Measurements from ENCODE around the gene HOXC6.

HOXC6 gene

DNA sequence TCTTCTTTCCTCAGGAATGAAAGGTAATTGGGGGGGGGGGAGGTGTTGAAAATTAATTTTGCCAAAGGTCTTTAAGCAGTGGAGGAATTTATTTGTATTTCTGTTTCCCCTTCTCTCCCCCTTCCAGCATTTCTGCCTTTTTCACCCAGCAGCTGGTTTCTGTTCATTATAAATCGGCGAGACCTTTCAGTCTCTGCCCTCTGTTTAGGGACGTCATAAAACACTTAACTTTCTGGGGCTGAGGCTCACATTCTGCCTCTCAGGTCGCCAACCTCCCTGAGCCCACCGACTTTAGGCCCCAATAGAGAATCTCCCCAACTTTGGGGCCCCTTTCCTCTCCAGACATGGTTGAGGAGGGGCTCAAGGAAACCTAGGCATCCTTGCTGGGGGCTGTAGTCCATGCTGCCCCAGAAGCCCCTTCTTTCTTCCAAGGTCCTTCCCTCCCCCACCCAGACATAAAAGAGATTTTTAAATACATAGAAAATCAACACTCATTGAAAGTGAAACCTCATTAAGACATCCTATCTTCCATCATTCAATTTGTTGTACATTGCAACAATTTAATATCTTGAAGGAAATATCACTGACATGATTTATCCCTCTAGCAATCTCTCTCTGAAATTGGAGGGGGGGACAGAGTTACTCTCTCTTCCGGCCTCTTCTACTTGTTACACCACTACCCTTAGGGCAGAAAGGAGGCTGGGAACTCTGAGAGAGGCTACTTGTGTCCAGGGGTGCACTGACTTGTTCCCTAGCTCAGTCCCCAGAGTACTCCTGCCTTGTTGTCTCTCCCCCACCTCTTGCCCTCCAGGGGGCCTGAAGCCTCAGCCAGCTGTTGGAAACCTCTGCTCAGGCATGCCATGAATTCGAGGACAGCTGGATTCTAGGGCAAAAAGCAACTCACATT lies 2.5 kb upstream of the HOXC6 start:
- DNase-seq (ENCODE audit: low read depth in 1 of 2, low spot score in 1 of 2) = no peak

DNA sequence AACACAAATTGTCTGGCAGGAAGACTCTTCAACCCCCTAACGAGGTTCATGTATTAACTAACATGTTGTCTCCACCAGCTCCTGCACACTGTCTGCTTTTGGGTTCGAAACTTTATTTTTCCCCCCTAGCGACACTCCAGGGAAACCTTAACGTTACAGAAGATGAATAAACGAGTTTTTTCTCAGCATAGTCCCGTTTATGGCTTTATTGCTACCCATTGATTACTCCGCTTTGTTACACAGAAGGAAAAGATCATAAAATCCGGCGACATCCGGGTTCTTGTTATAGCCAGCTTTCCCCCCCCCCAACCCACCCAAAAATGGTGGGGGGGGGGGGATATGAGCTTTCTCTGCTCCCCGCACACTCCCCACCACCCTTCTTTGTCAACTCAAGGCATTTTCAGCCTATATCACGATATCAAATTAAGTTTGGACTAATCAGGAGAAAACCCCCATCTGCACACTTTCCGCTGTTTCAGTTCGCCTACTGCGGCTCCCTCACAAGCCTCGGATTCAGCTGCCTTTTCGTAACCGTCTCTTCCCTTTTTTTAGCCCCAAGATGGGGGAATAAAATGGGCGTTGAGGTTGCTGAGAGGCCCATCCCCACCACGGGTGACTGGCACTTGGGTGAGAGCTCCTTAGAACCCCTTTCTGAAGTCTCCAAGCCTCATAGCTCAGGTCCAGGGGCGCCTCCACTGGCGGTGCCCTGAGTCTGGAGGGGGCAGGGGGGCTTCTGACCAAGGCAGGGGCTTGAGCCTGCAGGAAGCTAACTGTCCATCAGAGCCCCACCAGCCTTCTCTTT lies 1.4 kb upstream of the HOXC6 start:
- DNase-seq (ENCODE audit: low read depth in 1 of 2, low spot score in 1 of 2) = no peak

DNA sequence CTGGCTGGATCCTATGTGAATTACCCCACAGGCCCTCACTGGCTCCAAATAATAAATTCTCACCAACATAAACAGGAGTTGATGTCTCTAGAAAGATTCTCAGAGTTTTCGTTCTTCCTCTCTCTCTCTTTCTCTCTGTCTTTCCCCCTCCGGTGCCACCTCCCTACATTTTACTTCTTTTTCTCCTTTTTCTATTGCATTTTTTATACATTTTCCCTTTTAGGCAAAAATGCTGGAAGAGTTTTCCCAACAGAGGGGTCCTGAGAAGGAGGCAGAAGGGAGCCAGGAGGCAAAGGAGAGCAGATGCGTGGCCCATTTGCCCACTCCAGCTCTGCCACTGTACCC lies 826 bp upstream of the HOXC6 start:
- DNase-seq (ENCODE audit: low read depth in 1 of 2, low spot score in 1 of 2) = no peak

DNA sequence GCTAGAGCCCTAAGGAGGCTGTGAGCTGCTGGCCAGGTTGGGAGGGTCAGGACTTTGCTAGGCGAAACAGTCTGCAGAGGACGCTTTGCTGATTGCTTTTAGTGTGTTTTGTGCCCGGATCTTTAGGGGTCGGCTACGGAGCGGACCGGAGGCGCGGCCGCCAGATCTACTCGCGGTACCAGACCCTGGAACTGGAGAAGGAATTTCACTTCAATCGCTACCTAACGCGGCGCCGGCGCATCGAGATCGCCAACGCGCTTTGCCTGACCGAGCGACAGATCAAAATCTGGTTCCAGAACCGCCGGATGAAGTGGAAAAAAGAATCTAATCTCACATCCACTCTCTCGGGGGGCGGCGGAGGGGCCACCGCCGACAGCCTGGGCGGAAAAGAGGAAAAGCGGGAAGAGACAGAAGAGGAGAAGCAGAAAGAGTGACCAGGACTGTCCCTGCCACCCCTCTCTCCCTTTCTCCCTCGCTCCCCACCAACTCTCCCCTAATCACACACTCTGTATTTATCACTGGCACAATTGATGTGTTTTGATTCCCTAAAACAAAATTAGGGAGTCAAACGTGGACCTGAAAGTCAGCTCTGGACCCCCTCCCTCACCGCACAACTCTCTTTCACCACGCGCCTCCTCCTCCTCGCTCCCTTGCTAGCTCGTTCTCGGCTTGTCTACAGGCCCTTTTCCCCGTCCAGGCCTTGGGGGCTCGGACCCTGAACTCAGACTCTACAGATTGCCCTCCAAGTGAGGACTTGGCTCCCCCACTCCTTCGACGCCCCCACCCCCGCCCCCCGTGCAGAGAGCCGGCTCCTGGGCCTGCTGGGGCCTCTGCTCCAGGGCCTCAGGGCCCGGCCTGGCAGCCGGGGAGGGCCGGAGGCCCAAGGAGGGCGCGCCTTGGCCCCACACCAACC lies 1.5 kb downstream of the HOXC6 start:
- no peak for DNase-seq (ENCODE audit: low read depth in 1 of 2, low spot score in 1 of 2)

- DNase-seq (ENCODE audit: low read depth in 1 of 2, low spot score in 1 of 2) = no peak
These were observed 2.2 kb downstream of the HOXC6 start for GRCh38 chr12:54030442-54030801.

GRCh38 chr12:54030889-54031471 lies 2.7 kb downstream of the HOXC6 start:
- no peak for DNase-seq (ENCODE audit: low read depth in 1 of 2, low spot score in 1 of 2)

DNA sequence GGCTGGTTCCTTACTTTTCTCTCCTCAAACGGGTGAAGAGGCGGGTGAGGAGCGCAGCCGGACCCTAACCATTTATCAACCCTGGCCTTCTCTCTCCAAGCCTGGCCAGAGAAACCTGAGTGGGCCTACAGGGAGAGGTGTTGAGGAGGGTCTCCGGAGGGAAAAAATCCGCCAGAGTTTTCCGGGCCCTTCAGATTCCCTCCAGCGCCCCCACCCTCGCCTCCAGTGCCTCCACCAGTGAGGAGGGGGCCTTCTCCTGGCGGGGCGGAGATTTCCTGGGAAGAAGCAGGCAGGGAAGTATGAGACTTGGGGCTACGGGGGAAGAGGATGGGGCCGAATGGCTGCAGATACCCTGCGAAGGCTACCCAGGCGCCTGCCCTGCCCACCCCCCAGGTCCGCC lies 3.2 kb downstream of the HOXC6 start:
- DNase-seq (ENCODE audit: low read depth in 1 of 2, low spot score in 1 of 2) = no peak

DNA sequence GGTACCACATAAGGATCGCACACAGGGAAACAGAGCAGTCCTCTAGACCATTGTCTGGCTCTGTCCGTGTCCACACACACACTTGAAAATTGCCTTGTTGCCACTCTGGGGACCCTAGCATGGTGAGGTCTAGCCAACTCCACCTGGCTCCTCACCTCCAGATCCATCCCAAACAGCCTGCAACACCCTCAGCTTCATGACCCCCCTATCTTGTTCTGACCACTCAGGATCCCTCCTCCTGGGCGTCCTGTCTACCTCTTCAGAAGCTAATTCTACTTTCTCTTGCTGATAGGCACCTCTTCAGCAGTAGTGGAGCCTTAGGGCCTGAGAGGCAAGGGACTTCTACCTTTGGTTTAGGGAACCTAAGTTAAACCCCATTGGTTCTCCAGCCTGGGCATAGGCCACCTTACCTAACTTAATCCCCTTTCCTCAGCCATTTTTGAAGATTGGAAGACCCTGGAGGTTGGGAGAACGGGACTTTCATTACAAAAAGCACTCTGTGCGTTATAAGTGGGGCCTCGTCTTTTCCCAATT lies 3.9 kb downstream of the HOXC6 start:
- no peak for DNase-seq (ENCODE audit: low read depth in 1 of 2, low spot score in 1 of 2)

- peak in 1 of 2 donors; percentile 30 for DNase-seq (ENCODE audit: low read depth in 1 of 2, low spot score in 1 of 2)
These were observed 4.4 kb downstream of the HOXC6 start, which contains the start of gene HOXC5 for GRCh38 chr12:54032627-54033100. Gene HOXC5, plus strand, starts transcription at chr12:54033050. Its CDS starts 73 bp downstream, at chr12:54033123.

GRCh38 chr12:54033106-54033979 lies 5.1 kb downstream of the HOXC6 start:
- DNase-seq (ENCODE audit: low read depth in 1 of 2, low spot score in 1 of 2) = no peak

GRCh38 chr12:54033980-54034784 lies 5.9 kb downstream of the HOXC6 start:
- no peak for DNase-seq (ENCODE audit: low read depth in 1 of 2, low spot score in 1 of 2)

GRCh38 chr12:54034785-54035310 lies 6.6 kb downstream of the HOXC6 start:
- DNase-seq (ENCODE audit: low read depth in 1 of 2, low spot score in 1 of 2) = no peak

DNA sequence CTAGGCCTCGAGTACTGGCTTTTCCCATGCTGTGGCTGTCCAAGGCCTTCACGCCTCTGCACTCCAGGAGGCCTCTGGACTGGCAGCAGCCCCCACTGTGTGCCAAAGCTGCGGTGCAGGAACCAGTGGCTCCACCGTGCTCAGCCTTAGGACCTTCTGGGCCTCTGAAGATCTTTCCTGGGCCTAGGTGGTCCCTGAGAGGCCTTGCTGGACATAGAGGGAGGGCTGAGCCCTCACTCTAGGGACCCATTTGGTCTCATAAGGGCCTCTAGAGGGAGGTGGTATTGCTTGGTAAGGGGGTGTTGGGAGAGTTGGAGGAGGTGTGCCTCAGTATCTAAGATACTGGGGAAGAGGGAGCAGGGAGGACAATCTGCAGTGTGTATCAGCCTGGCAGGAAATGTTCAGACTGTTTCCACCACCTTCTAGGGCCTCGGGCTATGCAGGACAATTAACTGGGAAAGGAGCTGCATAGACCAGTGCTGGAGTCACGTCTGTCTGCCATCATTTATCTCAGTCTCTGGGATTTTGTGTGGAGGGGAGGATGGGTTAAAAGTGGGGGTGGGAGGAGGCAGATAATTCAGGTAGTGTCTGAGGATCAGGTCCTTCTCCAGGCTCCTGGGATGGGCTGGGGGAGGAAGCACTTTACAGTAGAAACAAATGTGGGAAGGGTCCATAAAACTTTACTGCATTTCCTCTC lies 7.5 kb downstream of the HOXC6 start:
- no peak for DNase-seq (ENCODE audit: low read depth in 1 of 2, low spot score in 1 of 2)

- DNase-seq (ENCODE audit: low read depth in 1 of 2, low spot score in 1 of 2) = no peak
These were observed 8.6 kb downstream of the HOXC6 start for GRCh38 chr12:54036620-54037359.

- no peak for DNase-seq (ENCODE audit: low read depth in 1 of 2, low spot score in 1 of 2)
These were observed 9.4 kb downstream of the HOXC6 start for GRCh38 chr12:54037360-54038283.

- no peak for DNase-seq (ENCODE audit: low read depth in 1 of 2, low spot score in 1 of 2)
These were observed 10.1 kb downstream of the HOXC6 start for GRCh38 chr12:54038284-54038870.
